ENCODE measurements around the gene PRTN3. TPM values are rescaled to one million over a fixed set of nuclear protein-coding genes. Genes with fewer than 3 reads are reported as not detected.
A peak's percentile ranks its signal among the peaks of the same experiment; 100 is the strongest.

Gene PRTN3
- total and polyA plus RNA-seq, 2 experiments from 2014 or later = 0.44 to 0.60 TPM

GRCh38 chr19:872266-872951 is 31.6 kb downstream of the PRTN3 start:
- TF ChIP-seq CTCF (IDR thresholded peaks at IDR 0.05; ENCODE audit: low read depth, low read length) = no peak
- no peaks in the 10 kb centered on the region for H3K9me3 ChIP-seq (ENCODE audit: low read depth)
- no peak overlapping the region for H3K27ac ChIP-seq
- no peaks in the 10 kb centered on the region for H3K27me3 ChIP-seq
- H3K36me3 ChIP-seq = peaks cover 10% of the 10 kb centered on the region
- H3K4me3 ChIP-seq = no peak overlapping the region
- no peaks in the 10 kb centered on the region for H3K4me1 ChIP-seq (ENCODE audit: low read depth)
- peak; percentile 53 to 89 for DNase-seq (ENCODE audit: low read depth in 1 of 2, low spot score in 1 of 2)

DNA sequence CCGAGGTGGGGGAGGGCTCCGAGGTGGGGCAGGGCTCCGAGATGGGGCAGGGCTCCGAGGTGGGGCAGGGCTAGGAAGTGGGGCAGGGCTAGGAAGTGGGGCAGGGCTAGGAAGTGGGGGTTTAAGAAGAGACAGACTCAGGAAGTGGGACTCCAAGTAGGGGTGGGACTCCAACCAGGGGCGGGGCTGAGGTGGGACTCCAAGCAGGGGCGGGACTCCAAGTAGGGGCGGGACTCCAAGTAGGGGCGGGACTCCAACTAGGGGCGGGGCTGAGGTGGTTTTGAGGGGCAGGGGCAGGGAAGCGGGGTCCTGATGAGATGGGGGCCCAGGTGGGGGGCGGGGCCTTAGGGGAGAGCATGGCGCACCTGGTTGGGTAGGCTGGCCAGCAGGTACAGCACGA is 32.3 kb downstream of the PRTN3 start:
- peaks cover 4% of the 10 kb centered on the region for H3K36me3 ChIP-seq
- DNase-seq (ENCODE audit: low read depth in 1 of 2, low spot score in 1 of 2) = peak; percentile 36 to 80
- no peak for TF ChIP-seq CTCF (IDR thresholded peaks at IDR 0.05; ENCODE audit: low read depth, low read length)
- no peaks in the 10 kb centered on the region for H3K4me1 ChIP-seq (ENCODE audit: low read depth)
- H3K9me3 ChIP-seq (ENCODE audit: low read depth) = no peaks in the 10 kb centered on the region
- no peak overlapping the region for H3K27ac ChIP-seq
- no peak overlapping the region for H3K4me3 ChIP-seq
- no peaks in the 10 kb centered on the region for H3K27me3 ChIP-seq

DNA sequence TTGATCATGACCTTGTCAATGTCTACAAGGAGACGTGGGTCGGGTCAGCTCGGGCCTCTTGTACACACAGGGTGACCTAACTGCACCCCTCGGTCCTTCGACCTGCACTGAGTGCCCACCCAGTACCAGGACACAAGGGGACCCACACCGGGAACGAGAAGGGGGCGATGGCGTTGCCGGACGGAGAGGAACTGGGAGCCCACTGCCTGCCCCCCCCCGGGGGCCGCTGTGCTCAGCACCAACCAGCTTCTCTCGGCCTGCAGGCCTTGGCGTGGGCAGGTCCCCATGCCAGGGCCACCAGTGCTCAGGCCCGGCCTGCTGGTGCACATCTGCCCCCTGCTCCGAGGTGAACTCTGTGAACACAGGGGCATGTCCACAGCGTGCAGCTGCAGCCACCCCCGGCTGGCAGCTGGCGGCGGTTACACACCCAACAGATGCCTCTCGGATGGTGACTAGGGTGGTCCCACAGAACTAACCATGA is 32.8 kb downstream of the PRTN3 start:
- H3K27ac ChIP-seq = no peak overlapping the region
- no peaks in the 10 kb centered on the region for H3K4me1 ChIP-seq (ENCODE audit: low read depth)
- H3K36me3 ChIP-seq = peaks cover 3% of the 10 kb centered on the region
- H3K9me3 ChIP-seq (ENCODE audit: low read depth) = no peaks in the 10 kb centered on the region
- no peak for DNase-seq (ENCODE audit: low read depth in 1 of 2, low spot score in 1 of 2)
- TF ChIP-seq CTCF (IDR thresholded peaks at IDR 0.05; ENCODE audit: low read depth, low read length) = no peak
- no peaks in the 10 kb centered on the region for H3K27me3 ChIP-seq
- no peak overlapping the region for H3K4me3 ChIP-seq

DNA sequence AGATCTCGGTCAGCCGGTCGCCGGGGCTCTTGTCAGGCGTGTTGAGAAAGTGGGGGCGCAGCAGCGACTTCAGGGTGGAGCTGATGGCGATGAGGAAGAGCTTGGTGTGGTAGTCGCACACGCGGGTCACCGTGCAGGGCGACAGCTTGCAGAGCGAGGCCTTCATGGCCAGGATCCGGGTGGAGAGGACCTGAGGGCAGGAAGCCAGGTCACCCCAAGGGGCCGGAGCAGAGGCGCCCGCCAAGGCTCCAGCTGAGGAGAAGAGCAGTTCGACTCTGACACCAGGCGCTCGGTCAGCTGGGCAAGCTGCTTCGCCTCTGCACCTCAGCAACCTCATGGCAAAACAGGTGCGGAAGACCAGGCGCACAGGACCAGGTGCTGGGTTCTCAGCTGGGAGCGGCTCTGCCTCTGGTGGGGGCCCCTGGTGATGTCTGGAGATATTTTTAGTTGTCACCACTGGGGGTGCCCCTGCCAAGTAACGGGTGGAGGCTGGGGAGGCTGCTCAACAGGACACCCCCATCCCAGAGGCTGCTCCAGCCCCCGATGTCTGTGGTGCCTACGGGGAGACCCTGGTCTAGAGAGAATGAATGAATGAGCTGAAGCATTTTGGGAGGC is 34.6 kb downstream of the PRTN3 start:
- Histone ChIP-seq H3K36me3 (peaks cover 6% of the 10 kb centered on the region), H3K4me1 (ENCODE audit: low read depth) (no peaks in the 10 kb centered on the region), H3K9me3 (ENCODE audit: low read depth) (no peaks in the 10 kb centered on the region), H3K27me3 (no peaks in the 10 kb centered on the region), H3K4me3 (no peak overlapping the region), H3K27ac (no peak overlapping the region)
- TF ChIP-seq CTCF (IDR thresholded peaks at IDR 0.05; ENCODE audit: low read depth, low read length) = no peak
- DNase-seq (ENCODE audit: low read depth in 1 of 2, low spot score in 1 of 2) = no peak

- Histone ChIP-seq H3K27me3 (no peaks in the 10 kb centered on the region), H3K4me1 (ENCODE audit: low read depth) (no peaks in the 10 kb centered on the region), H3K36me3 (peaks cover 4% of the 10 kb centered on the region), H3K9me3 (ENCODE audit: low read depth) (no peaks in the 10 kb centered on the region), H3K27ac (no peak overlapping the region), H3K4me3 (no peak overlapping the region)
- DNase-seq (ENCODE audit: low read depth in 1 of 2, low spot score in 1 of 2) = no peak
- no peak for TF ChIP-seq CTCF (IDR thresholded peaks at IDR 0.05; ENCODE audit: low read depth, low read length)
These were observed 35.3 kb downstream of the PRTN3 start for GRCh38 chr19:876089-876488.
